ENCODE results near the gene SMIM9. TPM values are rescaled to one million over a fixed set of nuclear protein-coding genes. Genes with fewer than 3 reads are reported as not detected.

Gene SMIM9
- total RNA-seq, 1 experiment from 2014 or later: not detected

GRCh38 chrX:154800478-154801210 is 33.8 kb downstream of the SMIM9 start:
- H3K27me3 ChIP-seq (replicated peaks; ENCODE audit: insufficient read depth, low read depth, low read length, poor library complexity): no peaks in the 10 kb centered on the region

GRCh38 chrX:154799556-154800348 is 34.7 kb downstream of the SMIM9 start:
- H3K27me3 ChIP-seq (replicated peaks; ENCODE audit: insufficient read depth, low read depth, low read length, poor library complexity): no peaks in the 10 kb centered on the region
- intact Hi-C loops (cut with micrococcal nuclease; ENCODE audit: unreplicated experiment): no loop called here
- ChIA-PET POLR2A (ENCODE audit: low non-redundant PET) (no interaction called here), CTCF (no interaction called here)
- TF ChIP-seq, protein P1, sequence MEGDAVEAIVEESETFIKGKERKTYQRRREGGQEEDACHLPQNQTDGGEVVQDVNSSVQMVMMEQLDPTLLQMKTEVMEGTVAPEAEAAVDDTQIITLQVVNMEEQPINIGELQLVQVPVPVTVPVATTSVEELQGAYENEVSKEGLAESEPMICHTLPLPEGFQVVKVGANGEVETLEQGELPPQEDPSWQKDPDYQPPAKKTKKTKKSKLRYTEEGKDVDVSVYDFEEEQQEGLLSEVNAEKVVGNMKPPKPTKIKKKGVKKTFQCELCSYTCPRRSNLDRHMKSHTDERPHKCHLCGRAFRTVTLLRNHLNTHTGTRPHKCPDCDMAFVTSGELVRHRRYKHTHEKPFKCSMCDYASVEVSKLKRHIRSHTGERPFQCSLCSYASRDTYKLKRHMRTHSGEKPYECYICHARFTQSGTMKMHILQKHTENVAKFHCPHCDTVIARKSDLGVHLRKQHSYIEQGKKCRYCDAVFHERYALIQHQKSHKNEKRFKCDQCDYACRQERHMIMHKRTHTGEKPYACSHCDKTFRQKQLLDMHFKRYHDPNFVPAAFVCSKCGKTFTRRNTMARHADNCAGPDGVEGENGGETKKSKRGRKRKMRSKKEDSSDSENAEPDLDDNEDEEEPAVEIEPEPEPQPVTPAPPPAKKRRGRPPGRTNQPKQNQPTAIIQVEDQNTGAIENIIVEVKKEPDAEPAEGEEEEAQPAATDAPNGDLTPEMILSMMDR (conservative IDR thresholded peaks at IDR 0.05; ENCODE audit: low read depth, low read length): no peak
- TF ChIP-seq EZH2 (IDR thresholded peaks at IDR 0.05; ENCODE audit: borderline replicate concordance, low read depth, low read length, poor library complexity, severe bottlenecking): no peak
- peaks cover 10% of the 10 kb centered on the region for H3K4me1 ChIP-seq (ENCODE audit: insufficient read depth, low read length, poor library complexity, severe bottlenecking)
- no TSS peak for BruUV-seq (replicated peaks)
- DNase-seq (ENCODE audit: low spot score): peak; percentile 5
- H3K27ac ChIP-seq (ENCODE audit: low read depth, low read length, poor library complexity, severe bottlenecking): no peak overlapping the region
- H3K4me3 ChIP-seq (ENCODE audit: low read depth, low read length, poor library complexity, severe bottlenecking): no peak overlapping the region
- H3K9me3 ChIP-seq (ENCODE audit: low read depth, low read length, poor library complexity, severe bottlenecking): no peaks in the 10 kb centered on the region
- no peaks in the 10 kb centered on the region for H3K36me3 ChIP-seq (ENCODE audit: insufficient read depth, low read length, poor library complexity, severe bottlenecking)

More at GRCh38 chrX:154800478-154801210, 33.8 kb downstream of the SMIM9 start:
- TF ChIP-seq, protein P1 (conservative IDR thresholded peaks at IDR 0.05; ENCODE audit: low read depth, low read length): no peak
- TF ChIP-seq EZH2 (IDR thresholded peaks at IDR 0.05; ENCODE audit: borderline replicate concordance, low read depth, low read length, poor library complexity, severe bottlenecking): no peak
- CTCF ChIA-PET: no interaction called here
- DNase-seq (ENCODE audit: low spot score): no peak
- no peaks in the 10 kb centered on the region for H3K36me3 ChIP-seq (ENCODE audit: insufficient read depth, low read length, poor library complexity, severe bottlenecking)
- no peak overlapping the region for H3K27ac ChIP-seq (ENCODE audit: low read depth, low read length, poor library complexity, severe bottlenecking)
- BruUV-seq (replicated peaks): no TSS peak
- intact Hi-C loops (cut with micrococcal nuclease; ENCODE audit: unreplicated experiment): no loop called here
- H3K9me3 ChIP-seq (ENCODE audit: low read depth, low read length, poor library complexity, severe bottlenecking): no peaks in the 10 kb centered on the region
- POLR2A ChIA-PET (ENCODE audit: low non-redundant PET): no interaction called here
- H3K4me3 ChIP-seq (ENCODE audit: low read depth, low read length, poor library complexity, severe bottlenecking): no peak overlapping the region
- peaks cover 10% of the 10 kb centered on the region for H3K4me1 ChIP-seq (ENCODE audit: insufficient read depth, low read length, poor library complexity, severe bottlenecking)

GRCh38 chrX:154797006-154797405 is 37.5 kb downstream of the SMIM9 start:
- Histone ChIP-seq H3K36me3 (ENCODE audit: insufficient read depth, low read length, poor library complexity, severe bottlenecking) (no peaks in the 10 kb centered on the region), H3K27ac (ENCODE audit: low read depth, low read length, poor library complexity, severe bottlenecking) (no peak overlapping the region), H3K4me3 (ENCODE audit: low read depth, low read length, poor library complexity, severe bottlenecking) (no peak overlapping the region), H3K4me1 (ENCODE audit: insufficient read depth, low read length, poor library complexity, severe bottlenecking) (peaks cover 10% of the 10 kb centered on the region), H3K9me3 (ENCODE audit: low read depth, low read length, poor library complexity, severe bottlenecking) (no peaks in the 10 kb centered on the region), H3K27me3 (replicated peaks; ENCODE audit: insufficient read depth, low read depth, low read length, poor library complexity) (no peaks in the 10 kb centered on the region)
- intact Hi-C loops (cut with micrococcal nuclease; ENCODE audit: unreplicated experiment): no loop called here
- no peak for DNase-seq (ENCODE audit: low spot score)
- TF ChIP-seq EZH2 (IDR thresholded peaks at IDR 0.05; ENCODE audit: borderline replicate concordance, low read depth, low read length, poor library complexity, severe bottlenecking): no peak
- TF ChIP-seq, protein P1 (conservative IDR thresholded peaks at IDR 0.05; ENCODE audit: low read depth, low read length): no peak
- CTCF ChIA-PET: no interaction called here
- no TSS peak for BruUV-seq (replicated peaks)
- POLR2A ChIA-PET (ENCODE audit: low non-redundant PET): no interaction called here
